8988T (cell line): Measurements from ENCODE around the gene LOXL1.
"Not testable (repeated sequence)": the region's sequence is repeated elsewhere in the genome, so short reads cannot be mapped to it uniquely, and the experiment has no call there.

ENCODE experiments used
- DNase-seq: peaks from one replicate; pipeline ENCODE4 v3.0.0; 2011

Gene LOXL1

DNA sequence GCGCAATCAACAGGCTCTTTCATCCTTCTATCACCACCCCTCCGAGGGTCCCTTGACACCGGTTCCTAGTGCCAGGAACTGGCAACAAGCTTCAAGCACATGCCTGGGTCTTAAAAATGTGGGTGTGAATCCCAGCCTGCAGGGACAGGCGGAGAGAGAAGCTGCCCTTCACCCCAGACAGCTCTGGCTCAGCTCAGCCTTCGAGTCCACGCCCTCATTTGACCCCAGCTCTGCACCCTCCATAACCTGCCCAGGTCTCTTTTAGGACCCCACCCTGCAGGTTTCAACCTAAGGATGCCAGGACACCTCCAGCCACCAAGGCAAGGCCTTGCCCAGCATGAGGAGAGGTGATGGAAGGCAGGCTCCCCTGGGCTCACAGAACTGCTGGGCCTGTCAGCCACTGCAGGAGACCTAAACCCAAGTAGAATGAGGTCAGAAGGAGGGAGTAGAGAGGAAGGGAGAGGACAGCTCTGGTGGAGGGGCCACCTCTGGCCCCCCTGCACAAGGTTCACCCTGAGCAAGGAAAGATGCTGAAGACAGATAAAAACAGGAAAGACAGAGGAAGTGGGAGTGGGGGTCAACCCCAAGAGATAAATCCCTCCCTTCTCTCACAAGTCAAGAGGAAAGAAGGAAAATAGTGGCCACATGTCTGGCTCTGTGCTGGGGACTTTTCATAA is 2.6 kb upstream of the LOXL1 start:
- no peak for DNase-seq

DNA sequence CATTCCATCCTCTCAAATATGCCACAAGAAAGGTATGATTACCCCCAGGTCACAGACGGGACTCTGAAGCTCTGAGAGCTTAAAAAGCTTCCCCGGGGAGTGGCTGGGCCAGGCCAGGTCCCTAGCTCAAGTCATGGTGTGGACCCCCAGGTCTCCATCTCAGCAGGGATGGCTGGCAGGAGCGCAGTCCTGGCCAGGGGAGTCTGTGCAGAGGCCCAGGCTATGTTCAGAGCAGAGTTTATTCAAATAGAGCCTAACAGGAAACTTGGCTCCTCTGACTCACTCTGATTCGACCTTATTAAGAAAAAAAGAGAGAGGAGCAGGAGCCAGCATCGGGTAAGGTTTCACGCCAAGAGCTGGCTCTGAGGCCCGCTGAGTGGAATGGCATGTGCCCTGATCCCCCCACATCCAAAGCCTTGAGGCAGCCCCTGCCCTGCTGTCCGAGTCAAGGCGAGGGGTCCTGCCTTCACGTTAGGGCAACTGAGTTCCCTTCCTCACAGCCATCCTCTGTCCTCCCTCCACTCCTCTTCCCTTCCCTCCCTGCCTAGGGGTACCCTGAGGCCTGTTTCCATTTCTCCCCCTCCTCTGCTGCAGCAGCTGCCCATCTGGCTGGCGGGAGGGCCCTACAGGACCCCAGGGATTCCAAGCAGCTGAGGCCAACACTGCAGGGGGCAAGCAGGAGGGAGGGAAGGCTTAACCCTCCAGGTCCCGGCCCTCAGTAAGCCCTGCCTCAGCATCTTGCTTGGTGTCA is 1.9 kb upstream of the LOXL1 start:
- peak; percentile 49 for DNase-seq

DNA sequence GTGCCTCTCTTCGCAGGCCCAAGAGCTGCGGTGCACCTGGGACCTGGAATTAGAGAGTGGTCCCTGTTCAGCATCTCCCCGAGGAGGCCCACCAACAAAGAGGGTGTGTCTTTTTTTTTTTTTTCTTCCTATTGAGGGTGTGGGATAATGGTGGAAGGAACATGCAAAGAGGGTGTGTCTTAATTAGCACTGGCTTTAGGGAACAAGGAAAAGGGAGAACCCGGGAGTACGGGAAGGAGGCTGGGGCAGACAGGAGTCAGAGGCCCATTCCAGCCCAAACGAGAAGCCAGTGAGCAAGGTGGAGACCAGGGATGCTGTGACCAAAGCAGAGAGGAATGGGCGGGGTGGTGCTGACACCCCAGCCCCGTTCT is 429 bp upstream of the LOXL1 start:
- DNase-seq, result no peak

DNA sequence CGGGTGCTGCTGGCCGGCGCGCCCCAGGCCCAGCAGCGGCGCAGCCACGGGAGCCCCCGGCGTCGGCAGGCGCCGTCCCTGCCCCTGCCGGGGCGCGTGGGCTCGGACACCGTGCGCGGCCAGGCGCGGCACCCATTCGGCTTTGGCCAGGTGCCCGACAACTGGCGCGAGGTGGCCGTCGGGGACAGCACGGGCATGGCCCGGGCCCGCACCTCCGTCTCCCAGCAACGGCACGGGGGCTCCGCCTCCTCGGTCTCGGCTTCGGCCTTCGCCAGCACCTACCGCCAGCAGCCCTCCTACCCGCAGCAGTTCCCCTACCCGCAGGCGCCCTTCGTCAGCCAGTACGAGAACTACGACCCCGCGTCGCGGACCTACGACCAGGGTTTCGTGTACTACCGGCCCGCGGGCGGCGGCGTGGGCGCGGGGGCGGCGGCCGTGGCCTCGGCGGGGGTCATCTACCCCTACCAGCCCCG is 777 bp downstream of the LOXL1 start:
- DNase-seq, result no peak

DNA sequence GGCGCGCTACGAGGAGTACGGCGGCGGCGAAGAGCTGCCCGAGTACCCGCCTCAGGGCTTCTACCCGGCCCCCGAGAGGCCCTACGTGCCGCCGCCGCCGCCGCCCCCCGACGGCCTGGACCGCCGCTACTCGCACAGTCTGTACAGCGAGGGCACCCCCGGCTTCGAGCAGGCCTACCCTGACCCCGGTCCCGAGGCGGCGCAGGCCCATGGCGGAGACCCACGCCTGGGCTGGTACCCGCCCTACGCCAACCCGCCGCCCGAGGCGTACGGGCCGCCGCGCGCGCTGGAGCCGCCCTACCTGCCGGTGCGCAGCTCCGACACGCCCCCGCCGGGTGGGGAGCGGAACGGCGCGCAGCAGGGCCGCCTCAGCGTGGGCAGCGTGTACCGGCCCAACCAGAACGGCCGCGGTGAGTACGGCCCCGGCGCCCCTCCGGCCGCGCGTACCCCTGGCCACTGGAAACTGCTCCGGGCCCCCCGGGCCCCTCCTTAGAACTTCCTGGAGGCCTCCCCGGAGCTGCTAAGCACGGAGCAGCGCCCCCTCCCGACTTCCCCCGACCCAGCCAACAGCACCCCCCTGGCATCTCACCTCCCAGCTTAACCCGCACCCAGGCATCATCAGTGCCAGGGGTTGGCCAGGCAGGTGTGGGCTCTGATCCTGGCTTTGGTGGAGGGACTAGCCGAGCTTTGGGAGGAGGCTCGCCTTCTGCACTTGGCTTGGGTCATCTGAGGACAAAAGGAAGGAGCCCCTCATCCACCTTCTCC is 1.4 kb downstream of the LOXL1 start:
- peak; percentile 94 for DNase-seq

DNA sequence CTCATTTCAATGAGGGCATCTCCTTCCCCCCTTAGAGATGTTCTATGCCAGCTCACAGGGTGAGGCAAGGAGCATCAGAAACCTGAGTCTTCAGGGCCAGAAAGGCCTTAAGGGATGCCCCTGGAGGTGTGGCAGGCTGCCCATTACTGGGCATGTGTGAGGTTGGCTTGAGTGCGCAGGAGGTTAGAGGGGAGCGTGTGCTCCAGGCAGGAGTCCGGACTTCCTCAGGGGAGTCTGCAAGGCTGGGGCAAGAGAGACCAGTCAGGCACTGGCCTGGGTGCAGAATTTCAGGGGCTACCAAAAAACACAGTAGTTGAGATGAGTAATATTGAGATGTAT is 1.9 kb downstream of the LOXL1 start:
- no peak for DNase-seq

DNA sequence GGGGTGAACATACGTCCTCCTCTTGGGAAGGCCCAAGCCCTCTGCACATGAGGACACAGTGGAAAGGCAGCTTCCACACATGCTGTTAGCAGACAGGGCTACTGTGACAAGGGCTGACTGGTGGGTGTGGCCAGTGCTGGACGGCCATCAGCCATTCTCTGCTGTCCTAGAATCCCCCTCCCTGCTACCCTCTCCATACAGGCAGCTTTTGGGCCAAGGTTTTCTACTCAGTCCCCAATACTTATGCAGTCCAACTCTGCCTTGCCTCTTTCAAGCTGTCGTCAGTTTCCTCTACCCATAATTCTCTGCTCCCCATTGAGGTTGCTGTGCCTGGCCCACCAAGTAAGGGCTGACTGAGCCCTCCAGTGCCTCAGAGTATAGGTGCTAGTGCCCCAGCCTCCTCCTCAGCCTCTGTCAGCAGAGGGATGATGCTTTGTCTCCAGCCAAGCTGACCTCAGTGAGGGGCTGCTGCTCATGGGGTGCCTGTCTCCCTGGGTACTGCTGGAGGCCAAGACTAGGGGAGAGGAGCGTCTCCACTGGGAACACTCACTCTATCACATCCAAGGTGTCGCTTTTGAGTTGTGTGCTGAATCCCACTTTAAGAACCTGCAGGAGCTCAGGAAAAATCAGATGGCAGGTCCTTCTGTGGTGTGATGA is 2.8 kb downstream of the LOXL1 start:
- no peak for DNase-seq

DNA sequence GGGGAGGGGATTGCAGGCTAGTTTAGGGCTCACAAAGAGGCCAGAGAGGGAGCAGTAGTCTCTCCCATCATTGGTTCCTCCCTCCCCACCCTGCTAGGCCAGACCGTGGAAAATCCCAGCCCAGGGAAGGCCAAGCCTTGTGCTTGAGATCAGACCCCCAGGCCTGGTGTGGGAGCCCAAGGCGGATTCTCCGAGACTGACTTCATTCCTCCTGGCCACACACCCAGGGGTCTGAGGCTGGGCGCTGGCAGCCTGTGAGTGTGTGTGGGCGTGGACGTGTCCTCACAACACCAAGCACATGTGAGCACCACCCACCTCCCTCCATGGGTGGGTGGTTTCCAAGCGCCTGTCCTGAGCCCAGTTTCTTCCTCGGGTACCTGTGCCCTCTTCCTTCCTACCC is 4.1 kb downstream of the LOXL1 start:
- DNase-seq, result no peak

DNA sequence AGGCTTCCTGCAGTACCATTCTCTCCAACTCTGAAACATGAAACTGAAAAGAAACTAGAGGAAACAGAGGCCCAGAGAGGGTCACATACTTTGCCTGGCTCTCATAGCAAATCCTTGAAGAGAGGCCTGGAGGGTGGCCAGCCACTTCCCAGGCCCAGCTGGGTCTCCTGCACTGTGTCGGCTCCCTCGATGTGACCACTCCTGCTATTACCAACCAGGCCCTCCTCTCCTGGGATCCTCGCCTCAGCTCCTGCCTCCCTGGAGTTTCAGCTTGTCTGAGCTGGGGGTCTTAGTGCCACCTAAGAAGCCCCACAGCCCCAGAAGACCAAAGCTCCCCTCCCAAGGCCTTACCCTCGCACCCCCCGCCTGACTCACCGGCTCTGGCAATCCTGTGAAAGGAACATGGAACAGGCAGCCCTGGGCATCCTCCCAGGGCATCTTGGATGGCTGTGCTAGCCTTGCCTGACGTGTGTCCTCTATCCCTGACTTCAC is 4.6 kb downstream of the LOXL1 start:
- DNase-seq, result no peak

DNA sequence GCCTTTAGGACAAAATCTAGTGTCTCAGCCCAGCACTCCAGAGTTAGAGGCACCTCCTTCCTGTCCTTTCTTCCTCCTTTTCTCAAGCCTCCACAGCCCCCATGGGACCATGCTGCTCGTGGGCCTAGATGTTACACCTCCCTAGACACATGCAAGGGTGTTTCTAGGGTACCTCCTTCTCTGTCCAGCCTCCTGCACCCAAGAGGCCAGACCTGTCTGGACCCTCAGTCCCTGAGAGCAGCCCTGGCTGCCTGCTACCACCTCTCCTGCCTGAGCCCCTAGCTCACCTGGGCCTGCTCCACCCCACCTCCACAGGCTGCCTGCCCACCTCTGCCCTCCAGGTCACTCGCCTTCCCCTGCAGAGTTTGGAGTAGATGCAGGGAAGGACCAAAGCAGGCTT is 5.2 kb downstream of the LOXL1 start:
- DNase-seq, result no peak

DNA sequence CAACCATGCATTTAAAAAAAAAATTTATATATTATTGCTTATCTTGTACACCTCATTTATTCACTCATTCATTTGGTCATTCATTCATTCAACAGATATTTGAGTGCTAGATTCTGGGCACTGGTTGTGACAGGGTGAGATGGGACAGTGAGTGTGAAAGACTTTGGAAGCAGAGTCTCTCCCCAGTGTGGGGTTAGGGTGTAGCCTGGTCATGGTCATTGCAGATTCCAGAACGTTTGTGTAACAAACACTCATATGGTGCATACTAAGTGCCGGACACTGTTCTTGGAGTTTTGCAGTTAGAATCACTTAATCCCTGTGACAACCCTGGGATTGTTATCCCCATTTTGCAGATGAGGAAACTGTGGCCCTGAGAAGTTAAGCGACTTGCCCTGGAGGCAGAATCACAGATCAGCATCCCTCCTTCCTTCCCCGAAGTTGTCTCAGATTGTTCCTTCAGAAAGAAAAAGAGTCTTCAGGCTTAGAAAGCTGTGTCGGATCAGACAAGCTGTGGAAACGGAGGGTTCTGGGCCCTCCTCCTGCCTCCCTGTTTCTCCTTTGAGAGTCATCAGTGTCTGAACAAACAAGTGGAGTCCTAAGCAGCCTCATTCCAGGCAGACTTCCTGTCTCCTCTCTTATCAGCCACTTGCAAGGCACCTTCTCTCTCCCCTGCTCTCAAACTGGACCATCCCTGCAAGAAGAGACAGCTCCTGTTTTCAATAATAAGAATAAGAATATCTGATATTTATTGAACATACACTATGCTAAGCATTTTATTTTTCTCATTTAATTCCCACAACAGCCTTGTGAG is 6.3 kb downstream of the LOXL1 start:
- no peak for DNase-seq

DNA sequence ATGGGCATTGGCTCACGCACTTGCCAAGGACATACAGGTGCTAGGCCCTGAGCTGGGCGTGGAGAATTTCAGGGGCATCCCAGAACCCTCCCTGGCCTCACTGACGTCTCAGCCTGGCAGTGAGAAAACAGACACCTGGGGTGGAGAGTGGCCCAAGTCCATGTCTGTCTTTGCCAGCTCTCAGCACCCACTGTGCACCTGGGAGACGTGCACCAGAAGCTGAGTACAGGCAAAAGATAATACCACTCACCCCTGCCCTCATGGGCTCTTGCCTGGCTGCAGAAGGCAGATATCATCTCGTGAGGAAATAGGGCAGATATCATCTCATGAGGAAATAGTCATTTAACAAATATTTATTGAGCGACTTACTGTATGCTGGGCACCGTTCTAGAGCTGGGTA is 8.0 kb downstream of the LOXL1 start:
- DNase-seq, result no peak

DNA sequence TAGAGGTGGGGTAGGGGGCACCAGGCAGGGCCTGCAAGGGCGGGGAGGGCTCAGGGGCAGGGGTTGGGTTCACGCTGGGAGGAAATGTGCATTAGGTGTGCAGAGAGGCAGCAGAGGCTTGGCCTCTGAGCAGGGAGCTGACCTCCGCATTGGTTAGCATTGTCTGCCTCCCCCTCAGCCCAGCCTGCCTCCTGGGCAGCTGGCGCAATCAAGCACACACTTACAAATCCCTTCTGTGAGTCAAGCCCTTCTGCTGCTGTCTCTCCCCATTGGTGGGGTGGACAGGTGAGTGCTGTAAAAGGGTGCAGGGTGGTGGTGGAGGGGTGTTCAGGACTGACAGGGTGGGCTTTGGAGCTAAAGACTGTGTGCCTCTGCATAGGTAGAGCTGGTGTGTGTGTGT is 9.3 kb downstream of the LOXL1 start:
- no peak for DNase-seq

DNA sequence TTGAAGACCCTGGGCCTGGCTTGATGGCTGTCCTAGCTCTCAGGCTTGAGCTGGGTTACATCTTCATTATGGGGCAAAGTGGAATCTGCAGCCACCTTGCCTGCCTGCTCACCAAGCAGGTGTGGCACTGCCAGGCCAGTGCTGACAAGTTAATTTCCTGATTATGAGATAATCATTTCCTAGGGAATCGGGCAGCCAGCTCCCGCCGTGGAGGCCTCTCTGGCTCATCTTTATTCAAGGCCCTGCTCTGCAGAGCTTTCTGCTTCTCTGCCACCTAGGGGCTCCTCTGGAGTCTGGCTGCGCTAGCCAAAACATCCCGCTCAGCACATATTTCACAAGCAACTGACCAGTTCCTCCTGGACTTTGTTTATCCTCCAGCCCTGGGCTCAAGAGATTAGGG is 9.9 kb downstream of the LOXL1 start:
- no peak for DNase-seq

DNA sequence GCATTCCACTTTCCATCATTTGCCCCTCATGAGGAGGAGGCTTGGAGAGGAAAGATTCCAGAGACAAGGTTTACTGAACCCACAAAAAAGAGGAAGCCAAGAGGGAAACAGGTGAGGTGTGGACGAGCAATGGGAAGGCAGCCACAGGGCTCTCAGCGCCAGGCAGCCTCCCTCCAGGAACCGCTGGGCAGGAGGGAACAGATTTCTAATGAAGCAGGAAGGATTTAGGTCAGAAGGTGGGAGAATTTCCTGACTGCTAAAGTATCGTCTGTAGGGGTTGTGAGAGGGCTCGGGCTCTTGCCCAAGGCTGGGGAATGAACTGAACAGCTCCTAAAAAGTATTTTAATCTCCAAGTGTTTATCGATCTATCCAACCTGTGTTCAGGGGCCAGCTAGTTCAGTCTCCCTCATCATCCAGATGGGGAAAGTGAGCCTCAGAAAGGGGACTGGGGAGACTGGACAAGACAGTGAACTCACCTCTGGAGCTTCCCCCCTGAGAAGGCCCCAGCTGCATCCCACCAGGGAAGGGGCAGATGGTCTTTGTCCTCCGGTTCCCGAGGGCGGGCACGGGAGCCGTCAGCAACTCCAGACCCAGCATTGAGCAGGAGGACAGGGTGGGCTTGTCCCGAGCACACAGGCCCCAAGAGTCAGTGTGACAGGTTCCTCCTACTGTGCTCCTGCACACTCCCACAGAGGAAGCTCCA is 10.5 kb downstream of the LOXL1 start:
- no peak for DNase-seq

DNA sequence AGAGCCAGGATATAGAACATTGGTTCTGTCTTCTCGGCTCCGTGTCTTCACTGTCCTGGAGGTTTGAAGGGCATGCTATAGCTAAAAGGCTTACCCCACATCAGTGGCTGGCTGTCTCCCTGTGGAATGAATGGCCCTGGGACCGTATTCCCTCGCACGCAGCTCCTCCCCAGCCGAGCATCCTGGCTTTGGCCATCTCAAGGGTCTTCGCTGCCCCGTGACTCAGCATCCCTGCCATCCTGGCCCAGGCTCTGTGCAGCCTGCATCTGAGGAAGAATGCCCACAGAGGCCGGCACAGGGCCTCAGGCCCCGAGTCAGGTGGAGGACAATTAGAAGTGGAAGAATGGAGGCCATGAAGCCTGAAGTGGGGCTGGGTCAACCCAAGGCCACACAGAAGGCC is 11.0 kb downstream of the LOXL1 start:
- DNase-seq, result no peak

DNA sequence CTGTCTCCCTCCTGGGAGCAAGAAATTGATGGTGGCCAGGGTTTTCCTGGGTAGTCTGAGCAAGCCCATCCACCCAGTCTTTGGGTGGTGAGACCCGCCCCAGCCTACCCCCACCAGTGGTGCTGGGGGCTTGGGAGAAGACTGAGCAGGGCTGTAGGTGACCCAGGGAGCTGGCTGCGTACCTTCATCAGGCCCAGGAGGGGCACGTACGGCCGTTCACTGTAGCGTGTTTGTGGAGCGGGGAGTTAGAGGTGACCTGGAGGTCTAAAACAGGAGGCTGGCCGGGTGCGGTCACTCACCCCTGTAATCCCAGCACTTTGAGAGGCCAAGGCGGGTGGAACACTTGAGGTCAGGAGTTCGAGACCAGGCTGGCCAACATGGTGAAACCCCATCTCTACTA is 11.5 kb downstream of the LOXL1 start:
- DNase-seq, result no peak

DNA sequence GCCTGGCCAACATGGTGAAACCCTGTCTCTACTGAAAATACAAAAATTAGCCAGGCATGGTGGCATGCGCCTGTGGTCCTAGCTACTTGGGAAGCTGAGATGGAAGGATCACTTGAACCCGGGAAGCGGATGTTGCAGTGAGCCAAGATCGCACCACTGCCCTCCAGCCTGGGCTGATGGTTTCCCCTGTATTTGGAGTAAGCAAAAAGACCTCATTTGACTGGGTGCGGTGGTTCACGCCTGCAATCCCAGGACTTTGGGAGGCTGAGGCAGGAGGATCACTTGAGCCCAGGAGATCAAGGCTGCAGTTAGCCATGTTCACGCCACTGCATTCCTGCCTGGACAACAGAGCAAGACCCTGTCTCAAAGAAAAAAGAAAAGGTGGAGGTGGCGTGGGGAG is 12.3 kb downstream of the LOXL1 start:
- not testable (repeated sequence) for DNase-seq

DNA sequence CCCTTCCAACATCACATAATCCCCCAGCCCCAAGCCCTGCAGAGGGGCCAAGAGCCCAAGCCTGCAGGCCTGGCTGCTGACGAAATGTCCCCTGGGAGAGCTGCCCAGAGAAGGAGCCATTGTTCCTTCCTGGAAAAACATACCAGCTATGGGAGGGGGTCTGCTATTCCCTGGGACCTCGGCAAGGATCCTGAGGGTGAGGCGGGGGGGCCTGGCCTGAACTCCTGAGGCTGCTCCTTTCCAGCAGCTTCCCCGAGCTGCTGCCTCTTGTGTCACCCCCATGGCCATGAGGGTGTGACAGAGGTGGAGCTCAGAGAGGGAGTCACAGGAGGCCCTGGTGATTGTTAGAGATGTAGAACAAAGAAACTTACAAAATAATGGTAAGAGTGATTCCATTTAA is 12.9 kb downstream of the LOXL1 start:
- DNase-seq, result no peak

DNA sequence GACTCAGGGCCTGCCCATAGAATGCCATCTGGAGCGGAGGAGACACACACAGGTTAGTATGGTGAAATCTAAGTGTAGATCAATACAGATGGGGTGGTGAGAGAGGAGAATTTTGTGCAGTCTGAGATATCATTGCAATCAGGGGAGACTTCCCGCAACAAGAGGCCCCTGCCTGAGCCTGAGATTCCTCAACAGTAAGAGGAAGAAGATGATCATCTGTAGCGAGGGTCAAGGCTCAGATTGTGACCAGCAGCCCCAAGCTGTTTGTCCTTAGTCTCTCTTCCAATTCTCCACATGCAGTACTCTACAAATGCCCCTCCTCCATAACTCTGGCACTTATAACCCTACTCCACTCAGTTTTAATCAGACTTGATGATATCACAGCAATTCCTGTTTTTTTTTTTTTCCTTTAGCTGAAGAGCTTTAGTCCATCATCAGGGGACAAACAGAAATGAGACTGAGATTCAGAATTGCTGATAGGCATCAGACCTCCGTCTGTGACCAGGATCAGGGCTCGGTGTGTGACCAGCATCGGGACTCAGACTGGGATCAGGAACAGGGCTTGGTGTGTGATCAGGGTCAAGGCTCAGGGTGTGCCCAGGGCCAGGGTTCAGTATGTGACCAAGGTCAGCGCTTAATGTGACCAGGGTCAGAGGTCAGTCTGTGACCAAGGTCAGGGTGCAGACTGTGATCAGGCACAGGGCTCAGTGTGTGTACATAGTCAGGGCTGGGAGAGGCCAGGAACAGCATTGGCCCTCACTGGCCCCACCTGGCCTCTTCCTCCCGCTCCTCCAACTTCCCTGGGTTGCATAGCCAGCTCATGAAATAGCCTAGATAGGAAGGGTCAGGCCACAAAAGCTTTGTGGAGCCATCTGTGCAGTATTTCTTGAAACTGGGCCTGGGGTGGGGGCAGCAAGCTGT is 14.1 kb downstream of the LOXL1 start:
- no peak for DNase-seq

DNA sequence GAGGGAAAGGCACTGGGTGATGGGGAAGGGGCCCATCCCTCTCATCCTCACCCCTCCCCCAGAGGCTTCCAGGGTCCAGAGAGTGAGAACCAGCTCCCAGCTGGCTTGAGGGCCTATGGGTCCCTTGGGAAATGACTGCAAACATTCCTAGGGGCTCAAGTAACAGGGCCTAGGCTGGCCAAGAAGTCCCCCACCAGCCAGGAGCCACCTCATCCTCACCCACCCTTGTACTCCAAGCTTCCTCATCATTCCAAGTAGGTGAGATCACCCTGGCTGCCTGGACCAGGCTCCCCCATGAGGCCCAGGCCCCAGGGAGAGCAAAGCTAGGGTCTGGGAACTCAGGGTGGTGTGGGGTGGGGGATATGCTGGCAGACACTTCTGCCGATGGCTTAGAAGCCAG is 14.8 kb downstream of the LOXL1 start:
- DNase-seq, result peak; percentile 47
